Epidermal melanocyte (primary cell): ENCODE data around the gene MIS18A.
"Not testable (repeated sequence)": the region's sequence is repeated elsewhere in the genome, so short reads cannot be mapped to it uniquely, and the experiment has no call there.

Experiments
- DNase-seq: peaks from one replicate; pipeline ENCODE4 v3.0.0; 2011; ENCODE audit warnings: low spot score; ENCODE audit not compliant: insufficient read length

The MIS18A gene, protein sequence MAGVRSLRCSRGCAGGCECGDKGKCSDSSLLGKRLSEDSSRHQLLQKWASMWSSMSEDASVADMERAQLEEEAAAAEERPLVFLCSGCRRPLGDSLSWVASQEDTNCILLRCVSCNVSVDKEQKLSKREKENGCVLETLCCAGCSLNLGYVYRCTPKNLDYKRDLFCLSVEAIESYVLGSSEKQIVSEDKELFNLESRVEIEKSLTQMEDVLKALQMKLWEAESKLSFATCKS

GRCh38 chr21:32278518-32279376, at the start of gene MIS18A:
Gene MIS18A (minus strand): TSS chr21:32279049. CDS start chr21:32279014, 35 bp downstream.
- peak; percentile 84 for DNase-seq

DNA sequence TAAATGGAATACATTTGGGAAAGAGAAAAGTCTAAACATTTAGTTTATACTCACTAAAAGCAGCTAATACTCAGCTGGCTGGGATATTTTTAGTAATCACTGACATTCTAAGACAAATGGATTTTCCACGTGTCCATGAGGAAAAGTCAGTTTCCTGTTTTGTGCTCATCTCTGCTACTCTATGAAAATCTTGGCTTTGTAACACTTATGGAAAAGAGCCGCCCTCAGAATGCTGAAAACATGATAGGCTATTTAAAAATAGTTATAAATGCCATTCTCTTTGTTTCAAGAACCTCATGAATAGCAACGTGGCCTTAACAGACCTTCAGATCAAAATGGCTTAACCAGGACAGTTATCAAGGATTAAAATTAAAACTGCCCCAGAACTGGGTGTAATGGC, 49.7 kb upstream of the MIS18A start:
- DNase-seq: no peak

- no peak for DNase-seq
Measured at GRCh38 chr21:32325706-32326105, 46.9 kb upstream of the MIS18A start.

DNA sequence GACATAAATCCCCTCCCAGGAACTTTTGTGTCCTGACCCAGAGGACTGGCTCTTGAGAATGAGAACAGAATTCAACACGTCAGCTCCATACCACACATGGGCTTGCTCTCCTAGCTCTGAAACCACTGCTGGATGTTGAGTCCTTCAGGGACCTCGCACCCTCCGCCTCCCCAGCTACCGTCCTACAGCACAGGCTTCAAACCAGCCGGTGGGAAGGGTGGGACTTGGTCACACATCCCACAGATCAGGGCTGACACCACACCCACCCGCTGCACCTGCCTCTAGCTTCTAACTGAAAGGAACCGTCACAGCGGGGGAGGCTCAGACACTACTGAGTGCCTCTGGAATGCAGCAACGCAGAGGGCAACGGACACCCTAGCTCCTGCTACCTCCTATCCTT, 43.8 kb upstream of the MIS18A start:
- DNase-seq: no peak

DNA sequence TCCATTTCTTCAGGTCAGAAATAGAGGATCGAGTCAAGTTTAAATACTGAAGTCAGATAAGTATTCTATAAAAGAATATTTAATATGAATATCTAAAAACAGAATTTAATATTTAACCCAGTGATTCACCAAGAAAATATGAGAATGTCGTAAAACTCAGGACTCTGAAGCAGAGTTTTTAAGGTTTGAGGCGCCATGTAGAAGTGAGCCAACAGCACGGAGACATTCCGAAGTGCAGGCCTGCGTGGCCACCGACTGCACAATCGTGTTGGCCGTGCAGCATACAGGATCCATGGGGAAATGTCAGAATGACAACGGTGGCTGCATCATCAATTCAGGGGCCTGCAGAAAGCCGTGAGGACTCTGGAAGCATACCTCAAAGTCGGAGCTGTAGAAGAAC, 43.3 kb upstream of the MIS18A start:
- no peak for DNase-seq

- DNase-seq: no peak
Measured at GRCh38 chr21:32321480-32321879, 42.6 kb upstream of the MIS18A start.

DNA sequence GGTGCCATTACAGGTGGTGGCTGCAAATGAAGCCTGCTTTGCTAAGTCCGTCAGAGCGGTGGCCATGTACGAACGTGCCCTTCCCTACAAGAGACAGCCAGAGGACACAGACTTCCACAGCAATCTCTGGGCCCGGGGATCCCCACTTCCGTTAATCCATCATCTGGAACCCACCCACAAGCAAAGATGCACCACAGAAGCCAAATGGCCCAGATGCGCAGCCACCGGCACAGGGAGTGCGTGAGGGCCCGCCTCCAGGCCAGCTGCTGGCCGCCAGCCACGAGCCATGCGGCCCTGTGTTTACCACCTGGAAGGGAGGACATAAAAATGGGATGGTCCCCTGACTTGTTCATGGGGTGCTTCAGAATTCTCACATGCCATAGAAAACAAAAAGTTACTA, 41.9 kb upstream of the MIS18A start:
- no peak for DNase-seq

GRCh38 chr21:32320059-32320458, 41.2 kb upstream of the MIS18A start:
- DNase-seq: no peak

DNA sequence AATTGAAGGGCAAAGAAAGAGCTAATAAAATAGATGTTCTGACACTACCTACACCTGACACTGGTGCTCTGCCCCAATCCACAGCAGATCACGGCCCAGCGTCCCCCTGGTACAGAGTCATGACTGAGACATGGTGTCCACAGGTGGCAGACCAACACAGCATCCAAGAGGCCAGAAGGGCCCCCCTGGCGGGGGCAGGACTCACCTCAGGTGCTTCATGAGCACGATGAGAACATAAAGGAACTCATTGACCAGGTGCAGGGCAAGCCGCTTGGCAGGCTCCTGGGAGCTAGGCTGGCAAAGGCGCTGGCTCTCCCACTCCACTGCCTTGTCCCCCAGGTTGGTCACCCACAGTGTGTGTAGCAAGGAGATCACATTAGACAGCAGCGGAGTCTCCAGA, 40.2 kb upstream of the MIS18A start:
- DNase-seq: no peak

GRCh38 chr21:32317726-32318125, 38.9 kb upstream of the MIS18A start:
- DNase-seq: no peak

DNA sequence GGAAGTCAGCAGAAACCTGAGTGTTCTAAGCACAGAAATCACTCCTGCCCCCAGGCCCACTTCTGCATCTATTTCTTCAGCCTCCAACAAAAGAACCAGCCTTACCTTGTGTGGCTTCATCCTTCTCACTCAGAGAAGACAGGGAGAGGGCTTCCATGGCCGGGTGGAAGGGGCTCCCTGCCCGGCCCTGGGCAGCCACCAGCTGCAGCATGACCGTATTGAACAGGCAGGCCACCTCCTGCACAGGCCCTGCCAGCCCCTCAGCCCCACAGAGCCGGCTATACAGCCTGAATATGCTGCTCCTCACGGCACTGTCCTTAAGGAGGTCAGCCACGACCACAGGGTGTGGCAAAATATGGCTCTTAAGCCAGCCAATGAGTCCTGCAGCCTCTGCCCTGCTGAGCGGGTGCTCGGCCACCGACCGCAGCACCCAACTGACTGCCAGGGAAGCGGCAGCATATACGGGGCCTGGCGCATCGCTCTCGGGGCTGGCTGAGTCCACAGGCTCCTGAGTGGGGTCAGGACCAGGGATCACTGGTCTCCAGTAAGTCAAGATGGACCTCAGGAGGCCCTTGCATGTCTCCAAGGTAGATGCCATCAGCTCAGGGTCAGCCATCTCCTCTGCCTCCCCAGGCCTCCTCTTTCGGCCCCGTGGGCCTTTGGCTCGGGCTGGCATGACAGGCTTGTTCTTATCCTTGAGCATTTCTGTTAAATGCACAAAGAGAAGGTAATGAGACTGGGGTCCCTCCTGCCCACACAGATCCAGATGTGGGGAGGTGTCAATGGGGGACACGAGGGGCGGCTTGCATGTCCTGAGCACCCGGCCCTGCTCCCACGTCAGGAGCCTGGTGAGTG, 37.7 kb upstream of the MIS18A start:
- DNase-seq: no peak

- DNase-seq: no peak
Measured at GRCh38 chr21:32315511-32316281, 36.8 kb upstream of the MIS18A start.

GRCh38 chr21:32314806-32315205, 36.0 kb upstream of the MIS18A start:
- no peak for DNase-seq

GRCh38 chr21:32312976-32313375, 34.1 kb upstream of the MIS18A start:
- DNase-seq: no peak

DNA sequence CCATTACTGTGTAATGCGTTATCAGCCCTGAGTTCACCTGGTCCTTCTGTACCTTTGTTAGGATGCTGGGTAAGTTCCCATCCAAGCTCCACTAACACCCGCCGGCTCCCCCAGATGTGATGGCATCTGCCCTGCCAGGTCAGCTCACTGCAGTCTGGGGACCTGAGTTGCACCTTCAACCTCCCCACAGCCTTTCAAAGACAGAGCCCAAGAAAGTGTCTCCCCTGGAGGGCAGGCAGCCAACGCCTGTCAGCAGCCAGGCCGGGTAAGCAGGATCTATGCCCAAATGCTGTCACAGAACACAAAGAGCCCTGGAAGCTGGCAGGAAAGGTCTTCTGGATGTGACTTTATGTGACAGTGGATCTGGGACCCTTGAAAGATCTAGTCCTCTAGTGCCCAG, 33.5 kb upstream of the MIS18A start:
- no peak for DNase-seq

DNA sequence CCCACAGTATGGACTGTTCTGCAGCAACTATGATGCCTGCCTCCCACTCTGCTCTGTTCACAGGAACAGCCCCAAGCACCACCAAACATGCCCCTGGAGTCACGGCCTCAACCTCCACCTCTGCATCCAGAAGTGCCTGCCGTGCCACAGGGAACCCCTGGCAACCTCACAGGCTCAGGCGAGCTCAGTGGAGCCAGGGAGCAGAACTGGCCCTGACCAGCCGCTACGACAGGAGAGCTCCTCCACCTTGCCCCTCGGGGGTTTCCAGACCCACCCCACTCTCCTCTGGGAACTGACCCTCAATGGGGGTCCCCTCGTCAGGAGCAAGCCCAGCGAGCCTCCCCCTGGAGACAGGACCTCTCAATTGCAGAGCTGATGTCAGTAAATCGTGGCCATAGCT, 32.8 kb upstream of the MIS18A start:
- DNase-seq: no peak

DNA sequence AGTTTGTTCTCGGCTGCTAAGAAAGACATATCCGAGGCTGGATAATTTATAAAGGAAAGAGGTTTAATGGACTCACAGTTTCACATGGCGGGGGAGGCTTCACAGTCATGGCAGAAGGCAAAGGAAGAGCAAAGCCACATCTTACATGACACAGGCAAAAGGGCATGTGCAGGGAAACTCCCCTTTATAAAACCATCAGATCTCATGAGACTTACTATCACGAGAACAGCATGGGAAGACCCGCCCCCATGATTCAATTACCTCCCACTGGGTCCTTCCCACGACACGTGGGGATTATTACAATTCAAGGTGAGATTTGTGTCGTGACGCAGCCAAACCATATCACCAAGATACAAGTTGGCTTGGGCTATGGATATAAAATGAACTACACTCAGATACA, 32.1 kb upstream of the MIS18A start:
- not testable (repeated sequence) for DNase-seq

DNA sequence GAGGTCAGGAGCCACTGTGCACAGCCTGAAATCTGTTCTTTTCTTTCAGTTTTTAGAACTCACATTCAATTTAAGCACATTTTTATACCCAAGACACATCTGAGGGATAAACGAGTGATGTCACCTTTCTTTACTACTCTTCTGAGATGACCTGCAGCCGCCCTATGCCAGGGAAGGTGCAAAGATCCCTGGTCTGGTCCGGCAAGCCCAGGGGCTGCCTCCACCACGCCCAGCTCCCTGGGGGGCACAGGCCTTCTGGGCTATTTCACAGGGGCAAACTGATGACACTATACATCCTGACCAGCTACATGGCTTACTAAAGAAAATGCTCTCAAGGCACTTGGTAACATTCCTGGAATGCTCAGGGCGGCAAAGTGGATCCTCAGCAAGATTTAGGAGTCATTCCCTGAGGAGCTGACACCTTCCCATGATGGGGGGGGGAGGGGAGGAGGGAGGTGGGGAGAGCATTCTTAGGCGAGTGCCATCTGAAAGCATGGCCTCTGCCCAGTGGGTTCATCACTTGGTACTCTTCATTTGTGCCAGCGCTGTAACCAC, 31.1 kb upstream of the MIS18A start:
- no peak for DNase-seq

DNA sequence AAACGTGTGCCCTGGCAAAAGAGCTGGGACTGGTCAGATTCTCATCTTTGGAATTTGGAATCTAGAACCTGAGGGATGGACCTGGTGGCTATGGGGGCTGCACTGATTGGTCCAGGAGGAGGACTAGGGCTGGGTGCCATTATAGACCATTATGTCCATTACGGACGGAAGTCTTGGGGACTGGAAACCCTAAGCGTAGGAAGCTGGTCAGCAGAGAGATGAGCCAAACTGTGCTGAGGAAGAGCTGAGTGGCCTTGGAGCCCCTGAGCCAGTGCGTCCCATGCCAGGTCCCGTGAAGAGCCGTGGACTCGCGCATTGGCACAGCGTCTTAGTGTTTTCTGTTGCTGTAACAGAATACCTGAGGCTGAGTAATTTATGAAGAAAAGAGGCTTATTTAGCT, 29.8 kb upstream of the MIS18A start:
- no peak for DNase-seq

DNA sequence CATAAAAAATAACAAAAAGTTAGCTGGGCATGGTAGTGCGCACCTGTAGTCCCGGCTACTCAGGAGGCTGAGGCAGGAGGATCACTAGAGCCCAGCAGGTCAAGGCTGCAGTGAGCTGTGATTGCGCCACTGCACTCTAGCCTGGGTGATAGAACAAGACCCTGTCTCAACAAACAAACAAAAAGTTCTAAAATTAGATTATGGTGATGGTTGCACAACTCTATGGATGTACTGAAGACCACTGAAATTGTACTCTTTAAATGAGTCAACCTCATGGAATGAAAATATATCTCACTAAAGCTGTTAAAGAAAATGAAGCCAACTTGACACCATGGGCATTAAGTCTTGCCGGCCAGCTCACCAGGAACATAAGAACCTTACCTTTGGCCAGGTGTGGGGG, 28.9 kb upstream of the MIS18A start:
- DNase-seq: no peak
